ENCODE measurements around the gene TNFRSF1B. TPM values are rescaled to one million over a fixed set of nuclear protein-coding genes. Genes with fewer than 3 reads are reported as not detected.

The TNFRSF1B gene
- total and polyA plus RNA-seq, 2 donors (not counting 1 experiment from before 2014, with no cell fraction given) = 24.8 to 27.5 TPM

GRCh38 chr1:12209495-12209832 is 42.7 kb downstream of the TNFRSF1B start:
- H3K9me3 ChIP-seq (ENCODE audit: control insufficient read depth, insufficient read depth, low read depth, low read length) = no peaks in the 10 kb centered on the region
- H4K20me1 ChIP-seq (ENCODE audit: control insufficient read depth, extremely low read depth, insufficient read depth, low read length) = no peaks in the 10 kb centered on the region
- H3K4me1 ChIP-seq (ENCODE audit: control insufficient read depth, extremely low read depth, insufficient read depth, low read length) = no peaks in the 10 kb centered on the region
- TF ChIP-seq CTCF (conservative IDR thresholded peaks at IDR 0.05 in 1 of 2, IDR thresholded peaks at IDR 0.05 in 1 of 2; ENCODE audit: low read depth in 1 of 2, low read length in 2 of 2) (no peak), EZH2 (IDR thresholded peaks at IDR 0.05; ENCODE audit: low read length, missing control alignments) (no peak)
- H3K4me2 ChIP-seq (ENCODE audit: extremely low read depth, insufficient read depth, low read length) = no peak overlapping the region
- H3K79me2 ChIP-seq (ENCODE audit: control insufficient read depth, insufficient read depth, low read length) = no peaks in the 10 kb centered on the region
- DNase-seq (ENCODE audit: low read depth in 2 of 2) = no peak
- H3K27me3 ChIP-seq (ENCODE audit: control insufficient read depth, insufficient read depth, low read length) = peaks cover 3% of the 10 kb centered on the region
- H3K36me3 ChIP-seq (ENCODE audit: control insufficient read depth, insufficient read depth, low read length) = peaks cover 2% of the 10 kb centered on the region
- H3K9ac ChIP-seq (ENCODE audit: insufficient read depth, low read length) = no peak overlapping the region
- H2AFZ ChIP-seq (ENCODE audit: low read length) = no peak overlapping the region
- H3K27ac ChIP-seq (ENCODE audit: insufficient read depth, low read length) = no peak overlapping the region
- no peak overlapping the region for H3K4me3 ChIP-seq (replicated peaks in 1 of 4; ENCODE audit: control extremely low read depth in 1 of 4, insufficient read depth in 1 of 4, low read depth in 3 of 4, low read length in 4 of 4)

GRCh38 chr1:12215118-12215961 is 48.5 kb downstream of the TNFRSF1B start:
- Histone ChIP-seq H3K9ac (ENCODE audit: insufficient read depth, low read length) (no peak overlapping the region), H3K27ac (ENCODE audit: insufficient read depth, low read length) (no peak overlapping the region), H3K79me2 (ENCODE audit: control insufficient read depth, insufficient read depth, low read length) (no peaks in the 10 kb centered on the region), H3K4me1 (ENCODE audit: control insufficient read depth, extremely low read depth, insufficient read depth, low read length) (no peaks in the 10 kb centered on the region), H3K27me3 (ENCODE audit: control insufficient read depth, insufficient read depth, low read length) (peaks cover 13% of the 10 kb centered on the region), H3K4me3 (replicated peaks in 1 of 4; ENCODE audit: control extremely low read depth in 1 of 4, insufficient read depth in 1 of 4, low read depth in 3 of 4, low read length in 4 of 4) (no peak overlapping the region), H3K36me3 (ENCODE audit: control insufficient read depth, insufficient read depth, low read length) (no peaks in the 10 kb centered on the region), H4K20me1 (ENCODE audit: control insufficient read depth, extremely low read depth, insufficient read depth, low read length) (no peaks in the 10 kb centered on the region), H2AFZ (ENCODE audit: low read length) (no peak overlapping the region), H3K4me2 (ENCODE audit: extremely low read depth, insufficient read depth, low read length) (no peak overlapping the region), H3K9me3 (ENCODE audit: control insufficient read depth, insufficient read depth, low read depth, low read length) (no peaks in the 10 kb centered on the region)
- TF ChIP-seq EZH2 (IDR thresholded peaks at IDR 0.05; ENCODE audit: low read length, missing control alignments) (no peak), CTCF (conservative IDR thresholded peaks at IDR 0.05 in 1 of 2, IDR thresholded peaks at IDR 0.05 in 1 of 2; ENCODE audit: low read depth in 1 of 2, low read length in 2 of 2) (no peak)
- no peak for DNase-seq (ENCODE audit: low read depth in 2 of 2)

- H3K36me3 ChIP-seq (ENCODE audit: control insufficient read depth, insufficient read depth, low read length) = no peaks in the 10 kb centered on the region
- H4K20me1 ChIP-seq (ENCODE audit: control insufficient read depth, extremely low read depth, insufficient read depth, low read length) = no peaks in the 10 kb centered on the region
- H3K4me2 ChIP-seq (ENCODE audit: extremely low read depth, insufficient read depth, low read length) = no peak overlapping the region
- H3K27me3 ChIP-seq (ENCODE audit: control insufficient read depth, insufficient read depth, low read length) = peaks cover 14% of the 10 kb centered on the region
- H3K79me2 ChIP-seq (ENCODE audit: control insufficient read depth, insufficient read depth, low read length) = no peaks in the 10 kb centered on the region
- H3K9me3 ChIP-seq (ENCODE audit: control insufficient read depth, insufficient read depth, low read depth, low read length) = no peaks in the 10 kb centered on the region
- H2AFZ ChIP-seq (ENCODE audit: low read length) = no peak overlapping the region
- no peaks in the 10 kb centered on the region for H3K4me1 ChIP-seq (ENCODE audit: control insufficient read depth, extremely low read depth, insufficient read depth, low read length)
- no peak overlapping the region for H3K27ac ChIP-seq (ENCODE audit: insufficient read depth, low read length)
- DNase-seq (ENCODE audit: low read depth in 2 of 2) = no peak
- no peak overlapping the region for H3K4me3 ChIP-seq (replicated peaks in 1 of 4; ENCODE audit: control extremely low read depth in 1 of 4, insufficient read depth in 1 of 4, low read depth in 3 of 4, low read length in 4 of 4)
- TF ChIP-seq CTCF (conservative IDR thresholded peaks at IDR 0.05 in 1 of 2, IDR thresholded peaks at IDR 0.05 in 1 of 2; ENCODE audit: low read depth in 1 of 2, low read length in 2 of 2) = no peak
- TF ChIP-seq EZH2 (IDR thresholded peaks at IDR 0.05; ENCODE audit: low read length, missing control alignments) = no peak
- no peak overlapping the region for H3K9ac ChIP-seq (ENCODE audit: insufficient read depth, low read length)
These were observed 53.0 kb downstream of the TNFRSF1B start for GRCh38 chr1:12219800-12220199.

All from fibroblast of lung (primary cell).